ENCODE measurements around the gene MYL7. TPM values are rescaled to one million over a fixed set of nuclear protein-coding genes. Genes with fewer than 3 reads are reported as not detected.

MYL7 gene
- total RNA-seq, 1 donor from 2014 or later: not detected

DNA sequence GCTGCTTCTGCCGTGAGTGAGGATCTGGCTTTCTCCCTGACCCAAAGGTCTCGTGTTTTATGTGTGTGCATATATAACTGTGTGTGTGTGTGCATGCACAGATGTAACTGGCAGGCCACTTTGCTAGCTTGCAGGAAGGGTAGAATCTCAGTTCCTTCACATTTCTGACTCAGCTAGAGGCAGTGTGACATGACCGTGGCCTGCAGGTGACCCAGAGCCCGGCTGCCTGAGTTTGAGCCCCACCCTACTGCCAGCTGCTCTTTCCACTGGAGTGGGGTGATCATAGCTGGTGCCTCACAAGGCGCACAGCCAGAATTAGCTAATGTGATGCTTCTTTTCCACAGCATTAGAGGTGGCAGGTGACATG lies 9.3 kb upstream of the MYL7 start:
- no peak for DNase-seq (ENCODE audit: low spot score)

DNA sequence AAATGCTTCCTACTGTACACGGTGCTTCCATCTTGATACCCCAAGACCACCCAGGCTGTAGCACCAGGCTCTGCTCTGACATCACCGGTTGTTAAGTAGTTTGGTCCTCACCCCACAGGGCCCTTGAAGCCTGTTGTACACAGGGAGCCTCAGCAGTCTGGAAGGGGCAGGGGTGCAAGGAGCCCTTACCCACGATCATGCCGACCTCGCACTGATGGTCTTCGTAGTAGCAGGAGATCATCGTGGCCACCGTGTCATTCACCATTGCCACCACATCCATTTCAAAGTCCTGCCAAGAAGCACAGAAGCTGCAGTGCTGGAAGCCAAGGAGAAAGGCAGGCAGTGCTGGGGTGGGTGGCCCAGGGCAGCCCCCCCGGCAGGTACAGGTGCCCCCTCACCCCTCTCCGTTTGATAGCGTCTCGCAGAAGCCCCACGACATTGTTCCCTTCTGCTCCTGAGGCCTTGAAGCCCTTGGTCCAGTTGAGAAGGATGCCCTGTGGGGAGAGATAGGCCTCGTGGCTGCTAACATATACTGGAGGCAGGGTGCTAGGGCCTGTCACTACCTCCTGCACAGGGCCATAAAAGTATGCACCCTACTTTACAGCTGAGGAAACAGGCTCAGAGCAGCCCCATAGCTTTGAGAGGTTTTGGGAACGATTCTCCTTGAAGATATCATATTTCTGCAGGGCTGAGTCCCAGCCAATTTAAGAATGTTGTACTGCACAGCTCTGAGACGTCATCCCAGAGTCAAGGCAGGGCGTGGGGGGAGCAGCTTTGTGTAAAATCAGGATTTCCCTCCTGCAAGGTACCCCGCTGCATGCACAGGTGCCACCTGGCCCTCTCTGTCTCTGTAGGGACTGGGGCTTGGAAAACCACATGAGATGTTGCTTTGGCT lies 8.7 kb upstream of the MYL7 start:
- no peak for DNase-seq (ENCODE audit: low spot score)

DNA sequence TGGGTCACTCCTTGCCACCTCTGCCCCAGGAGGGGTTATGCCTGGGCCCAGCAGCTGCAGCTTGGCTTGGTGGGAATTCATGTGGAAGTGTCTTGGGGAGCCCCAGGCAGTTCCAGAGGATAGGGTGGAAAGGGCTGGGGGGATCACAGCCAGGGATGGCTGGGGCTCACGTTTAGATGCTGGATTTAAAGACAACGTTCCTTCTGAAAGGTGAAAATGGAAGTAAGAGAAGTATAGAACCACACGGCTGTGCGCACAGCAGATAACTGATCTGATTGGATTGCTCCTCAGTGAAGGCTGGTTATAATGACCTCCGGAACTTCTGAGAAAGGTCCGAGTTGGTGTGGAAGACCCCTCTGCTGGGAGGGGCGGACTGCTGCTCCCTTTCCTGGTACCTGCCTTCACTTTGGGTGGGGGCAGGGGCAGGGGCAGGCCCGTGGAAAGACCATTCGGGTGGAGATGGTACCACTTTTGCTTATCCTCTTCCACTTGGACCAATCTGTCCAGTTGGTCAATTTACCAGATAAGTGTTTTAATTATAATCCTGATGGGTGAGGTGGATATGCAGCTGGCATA lies 7.9 kb upstream of the MYL7 start:
- no peak for DNase-seq (ENCODE audit: low spot score)

DNA sequence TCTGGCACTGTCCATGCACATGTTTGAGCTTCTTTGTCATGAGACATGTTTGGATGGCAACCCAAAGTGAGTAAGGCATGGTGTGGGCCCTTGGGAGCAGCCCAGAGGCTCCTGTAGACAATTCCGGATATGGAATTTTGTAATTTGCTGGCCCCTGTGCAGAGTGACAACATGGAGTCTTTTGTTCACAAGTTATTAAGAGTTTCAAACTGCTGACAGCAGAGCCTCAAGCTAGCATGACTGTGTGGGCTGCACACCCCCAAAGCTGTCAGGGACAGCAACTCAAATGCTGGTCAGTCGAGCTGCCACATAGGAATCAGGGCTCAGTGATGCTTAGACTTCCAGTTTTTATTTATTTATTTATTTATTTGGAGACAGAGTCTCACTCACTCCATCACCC lies 7.0 kb upstream of the MYL7 start:
- no peak for DNase-seq (ENCODE audit: low spot score)

DNA sequence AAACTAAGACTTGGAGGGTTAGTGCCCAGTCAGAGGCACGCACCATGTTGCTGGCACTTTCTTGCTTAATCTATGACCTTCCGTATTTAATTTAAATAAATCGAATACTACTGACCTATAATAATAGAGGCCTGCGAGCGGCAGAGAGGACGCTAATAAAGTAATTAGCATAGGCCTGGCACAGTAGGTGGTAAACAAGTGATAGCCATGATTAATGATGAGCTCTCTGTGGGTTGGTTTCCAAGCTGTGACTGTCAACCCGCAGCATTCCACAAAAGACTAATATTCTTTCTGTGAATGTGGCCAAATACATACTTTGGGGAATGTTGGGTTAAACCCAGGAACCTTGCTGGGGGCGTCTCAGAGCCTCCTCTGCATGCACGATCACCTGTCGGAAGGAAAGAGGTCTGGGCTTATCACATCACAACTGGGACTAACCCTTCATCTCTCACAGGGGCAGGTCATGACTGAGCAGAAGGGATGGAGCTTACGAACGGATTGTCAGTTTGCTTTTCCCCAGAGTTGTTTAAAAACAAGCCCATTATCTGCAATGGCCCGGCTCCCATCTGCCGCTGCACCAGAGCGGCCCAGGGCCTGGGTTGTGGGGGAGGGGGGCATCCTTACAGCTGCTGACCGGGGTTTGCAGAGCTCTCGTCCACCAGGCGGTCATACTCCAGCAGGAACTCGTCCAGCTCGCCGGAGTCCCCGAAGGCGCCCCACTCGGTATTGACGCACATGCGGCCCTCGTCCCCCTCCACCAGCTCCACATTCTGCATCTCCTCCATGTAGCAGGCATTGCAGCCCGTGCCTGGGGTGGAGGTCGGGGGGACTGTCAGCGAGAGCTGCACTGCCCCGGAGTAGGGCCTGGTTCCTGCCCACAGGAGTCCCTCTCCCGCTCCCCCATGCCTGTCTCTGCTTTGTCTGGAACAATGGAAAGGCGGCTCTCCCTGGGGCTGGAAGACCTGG lies 6.2 kb upstream of the MYL7 start:
- DNase-seq (ENCODE audit: low spot score): no peak

DNA sequence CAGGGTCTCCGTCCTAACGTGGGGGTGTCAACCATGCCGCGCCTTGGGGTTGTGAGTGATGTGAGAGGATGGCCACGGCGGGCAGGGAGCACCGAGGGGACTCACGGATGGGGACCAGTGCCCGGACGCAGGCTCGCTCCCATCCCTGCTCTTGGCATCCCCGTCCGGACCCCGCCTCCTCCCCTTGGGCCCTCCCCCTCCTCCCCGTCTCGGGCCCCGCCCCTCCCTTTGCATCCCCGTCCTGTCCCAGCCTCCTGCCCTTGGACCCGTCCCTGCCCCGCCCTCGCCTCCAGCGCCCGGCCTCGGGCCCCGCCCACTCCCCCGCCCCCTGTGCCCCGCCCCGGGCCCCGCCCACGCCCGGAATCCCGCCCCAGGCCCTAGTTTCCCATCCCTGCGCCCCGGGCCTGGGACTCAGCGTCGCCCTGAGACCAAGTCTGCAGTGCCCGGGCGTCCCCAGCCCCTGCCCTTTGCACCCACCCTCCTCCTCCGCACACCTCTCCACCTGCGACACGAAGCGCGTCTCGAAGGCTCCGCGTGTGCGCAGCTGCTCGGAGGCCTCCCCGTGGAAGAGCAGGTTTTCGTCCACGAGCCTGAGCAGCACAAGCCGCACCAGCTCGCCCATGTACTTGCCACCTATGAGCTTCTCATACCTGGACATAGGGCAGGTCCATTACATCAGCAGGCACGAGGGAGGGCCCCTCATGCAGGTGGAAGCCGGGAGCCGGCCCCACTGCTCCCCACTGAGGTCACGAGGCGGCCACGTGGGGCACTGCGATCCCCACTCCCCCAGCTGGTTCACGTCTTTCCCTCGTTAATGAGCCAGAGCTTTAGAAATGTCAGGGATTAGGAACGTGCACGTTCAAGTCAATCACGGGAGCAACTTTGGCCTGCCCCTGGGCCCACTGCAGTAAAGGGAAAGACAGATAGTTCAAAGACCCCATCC lies 5.1 kb upstream of the MYL7 start:
- peak; percentile 79 for DNase-seq (ENCODE audit: low spot score)

DNA sequence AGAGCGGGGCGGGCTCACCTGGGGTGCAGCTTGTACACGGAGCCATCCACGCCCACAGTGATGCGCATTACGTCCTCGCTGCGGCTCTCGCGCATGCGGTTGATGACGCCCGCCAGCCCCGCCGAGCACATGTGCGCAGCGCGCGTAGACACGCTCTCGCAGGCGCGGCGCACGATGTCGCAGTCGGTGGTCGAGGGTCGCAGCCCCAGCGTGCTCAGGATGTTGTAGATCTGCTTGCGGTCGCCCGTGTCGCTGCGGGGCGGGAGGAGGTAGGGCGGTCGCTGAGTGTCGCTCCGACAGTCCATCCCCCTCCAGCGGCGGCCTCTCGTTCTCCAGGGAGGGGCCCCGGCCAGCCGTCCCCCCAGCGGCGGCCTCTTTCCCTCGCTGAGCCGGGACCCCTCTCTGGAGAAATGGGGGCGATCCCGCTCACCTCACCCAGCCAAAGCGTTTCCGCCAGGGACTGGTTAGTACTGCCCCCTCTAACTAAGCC lies 4.4 kb upstream of the MYL7 start:
- no peak for DNase-seq (ENCODE audit: low spot score)

DNA sequence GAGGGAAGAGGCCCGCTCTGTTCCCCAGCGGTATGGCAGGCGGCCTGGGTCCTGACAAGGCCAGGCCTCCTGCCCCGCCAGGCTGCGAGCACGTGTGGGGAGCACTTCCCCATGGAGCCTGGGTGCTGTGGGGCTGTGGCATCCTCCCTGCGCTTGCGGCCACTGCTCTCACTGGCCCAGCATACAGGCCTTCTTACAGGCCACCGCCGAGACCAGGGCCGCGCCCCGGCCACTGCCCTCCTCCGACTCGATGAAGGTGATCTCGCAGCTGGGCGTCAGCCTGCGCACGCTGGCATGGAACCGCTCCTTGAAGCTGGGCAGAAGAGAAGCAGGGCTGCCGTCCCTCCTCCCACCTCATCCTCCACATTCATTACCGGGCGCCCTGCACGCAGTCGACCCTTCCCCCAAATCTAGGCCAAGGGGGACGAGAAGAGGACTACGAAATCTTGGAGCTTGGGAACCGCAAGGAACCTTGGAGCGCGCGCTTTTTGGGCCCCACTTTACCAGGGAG lies 3.9 kb upstream of the MYL7 start:
- DNase-seq (ENCODE audit: low spot score): no peak

DNA sequence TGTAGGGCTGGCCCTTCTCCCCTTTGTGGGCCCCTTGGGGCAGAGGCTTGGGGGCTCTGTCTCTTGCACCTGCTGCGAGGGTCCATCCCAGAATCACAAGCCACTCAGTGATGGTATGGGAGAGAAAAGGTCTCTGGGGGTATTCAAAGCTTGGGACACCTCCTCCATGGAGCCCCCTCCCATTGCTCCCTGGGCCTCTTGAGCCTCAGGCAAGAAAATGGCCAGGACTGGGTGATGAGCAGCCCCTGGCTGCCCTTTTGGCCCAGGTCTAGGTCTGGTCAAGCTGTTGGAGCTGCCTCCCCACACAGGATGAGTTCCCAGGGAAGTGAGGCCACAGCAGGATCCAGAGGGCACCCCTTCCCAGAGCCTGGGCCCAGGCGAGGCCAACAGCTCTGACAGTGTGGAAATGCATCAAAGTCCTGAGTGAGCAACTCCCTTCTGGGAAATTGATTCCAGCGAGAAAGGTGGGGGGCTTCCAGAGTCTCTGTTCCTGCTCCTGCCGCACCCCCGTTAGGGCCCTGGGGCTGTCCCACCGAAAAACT lies 3.4 kb upstream of the MYL7 start:
- DNase-seq (ENCODE audit: low spot score): no peak

DNA sequence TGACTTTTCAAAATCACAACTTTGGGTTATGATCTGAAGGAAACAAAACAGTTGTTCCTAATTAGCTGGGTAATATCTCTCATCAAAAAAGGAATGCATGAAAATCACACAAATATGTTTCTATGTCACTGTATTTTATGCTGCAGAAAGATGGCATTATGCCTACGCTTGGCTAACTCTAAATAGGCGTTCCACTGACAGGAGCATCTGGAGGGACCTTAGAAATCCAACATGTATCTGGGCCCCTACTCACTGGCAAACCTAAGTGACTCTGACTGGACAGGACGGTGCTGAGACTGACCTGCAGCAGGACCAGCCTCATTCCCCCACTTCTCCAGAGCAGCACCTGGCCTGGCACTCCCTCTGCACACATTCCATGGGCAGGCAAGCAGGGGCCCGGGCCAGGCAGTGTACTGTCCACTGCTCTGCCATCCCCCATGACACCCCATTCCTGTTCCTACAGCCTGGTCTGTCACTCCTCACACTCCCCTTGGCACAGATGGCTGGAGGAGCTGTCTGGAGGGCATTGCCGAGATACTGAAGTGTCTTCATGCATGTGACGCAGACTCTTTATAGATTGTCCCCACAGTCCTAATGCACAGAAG lies 2.6 kb upstream of the MYL7 start:
- DNase-seq (ENCODE audit: low spot score): no peak

DNA sequence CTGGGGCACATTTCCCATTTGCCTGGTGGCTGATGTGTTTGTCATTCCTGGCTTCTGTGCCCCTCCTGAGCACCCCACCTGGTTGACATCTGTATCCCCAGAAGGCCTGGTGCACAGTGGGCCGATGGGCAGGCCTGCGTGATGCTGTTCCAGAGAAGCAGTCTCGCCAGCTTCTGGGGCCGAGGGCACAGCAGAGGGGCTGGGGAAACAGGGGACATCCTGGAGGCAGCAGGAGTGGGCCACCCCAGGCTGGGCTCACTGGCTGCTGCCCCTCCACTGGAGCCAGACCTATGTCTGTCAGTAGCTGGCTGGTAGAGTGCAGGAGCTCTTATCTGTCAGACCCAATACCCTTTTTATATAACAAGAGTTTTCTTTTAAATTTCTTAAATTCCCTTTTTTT lies 896 bp upstream of the MYL7 start:
- no peak for DNase-seq (ENCODE audit: low spot score)

DNA sequence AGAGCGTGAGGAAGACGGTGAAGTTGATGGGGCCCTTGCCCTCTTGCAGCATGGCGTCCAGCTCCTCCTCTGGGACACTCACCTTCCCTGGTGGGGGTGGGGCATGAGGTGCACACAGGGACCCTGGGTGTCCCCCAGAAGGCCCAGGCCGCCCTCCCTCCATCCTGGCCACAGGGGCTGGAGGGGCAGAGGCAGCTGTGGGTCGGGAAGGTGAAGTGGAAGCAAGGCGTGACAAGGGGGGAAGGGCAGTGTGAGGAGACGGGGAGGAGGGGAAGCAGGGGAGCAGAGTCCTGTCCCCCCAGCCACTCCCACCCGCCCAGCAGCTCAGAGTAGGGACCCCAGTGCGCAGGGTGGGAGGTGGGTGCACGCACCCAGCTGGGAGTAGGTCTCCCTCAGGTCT lies 791 bp downstream of the MYL7 start:
- DNase-seq (ENCODE audit: low spot score): no peak

DNA sequence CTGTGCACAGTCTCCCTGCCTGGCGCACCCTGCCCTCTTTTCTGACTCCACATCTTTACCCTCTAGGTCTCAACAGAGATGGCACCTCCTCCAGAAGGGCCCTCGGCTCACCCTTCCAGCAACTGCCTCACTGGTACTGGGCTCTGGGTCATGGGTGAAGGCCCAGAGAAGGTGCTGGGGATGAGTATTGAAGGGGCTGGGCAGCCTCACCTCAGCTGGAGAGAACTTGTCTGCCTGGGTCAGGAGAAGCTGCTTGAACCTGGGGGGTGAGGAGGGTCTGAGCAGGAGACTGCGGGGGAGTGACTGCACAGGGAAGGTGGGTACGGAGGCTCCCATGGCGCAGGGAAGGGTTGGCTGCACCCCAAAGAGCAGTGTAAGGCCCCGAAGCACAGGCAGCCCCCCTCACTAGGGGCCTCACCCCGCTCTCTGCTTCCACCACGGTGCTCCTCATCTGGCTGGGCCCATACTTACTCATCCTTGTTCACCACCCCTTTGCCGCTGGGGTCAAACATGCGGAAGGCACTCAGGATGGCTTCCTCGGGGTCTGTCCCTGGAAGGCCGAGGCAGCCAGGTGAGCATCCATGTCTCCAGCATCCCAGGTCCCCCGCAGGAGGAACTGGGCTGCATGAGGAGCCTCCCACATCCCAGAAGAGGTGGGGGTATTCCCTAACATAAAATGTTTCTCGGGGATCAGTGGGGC lies 1.7 kb downstream of the MYL7 start:
- no peak for DNase-seq (ENCODE audit: low spot score)

DNA sequence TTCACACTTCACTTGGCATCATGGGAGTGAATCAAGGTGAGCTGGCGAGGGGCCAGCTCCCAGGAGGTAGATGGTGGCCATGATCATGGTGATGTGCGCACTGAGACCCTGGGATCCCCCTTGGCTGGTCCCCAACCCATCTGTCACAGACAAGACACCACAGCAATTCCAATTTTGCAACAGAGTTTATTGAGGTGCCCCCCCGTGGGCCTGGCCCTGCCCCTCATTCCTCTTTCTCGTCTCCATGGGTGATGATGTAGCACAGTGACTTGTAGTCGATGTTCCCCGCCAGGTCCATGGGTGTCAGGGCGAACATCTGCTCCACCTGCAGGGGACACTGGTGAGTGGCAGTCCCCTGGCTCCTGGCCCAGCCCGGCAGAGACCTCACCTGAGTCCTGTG lies 2.4 kb downstream of the MYL7 start:
- DNase-seq (ENCODE audit: low spot score): no peak

DNA sequence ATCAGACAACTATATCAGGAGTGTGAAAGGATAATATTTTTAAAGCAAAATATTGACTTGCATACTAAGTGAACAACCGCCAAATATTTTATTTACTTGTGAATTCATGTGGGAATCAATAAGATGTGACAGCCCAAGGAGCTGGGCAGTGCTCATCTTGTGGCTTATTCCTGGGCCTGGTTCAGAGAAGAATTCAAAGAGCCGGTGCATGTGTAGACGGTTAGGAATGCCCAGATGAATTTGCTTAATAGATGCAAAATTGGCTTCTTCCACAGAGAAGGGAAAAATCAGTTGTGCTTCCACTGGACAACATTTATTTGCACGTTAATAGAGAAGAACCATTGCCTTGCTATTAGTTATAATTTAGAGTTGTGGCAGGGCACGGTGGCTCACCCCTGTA lies 4.4 kb downstream of the MYL7 start:
- DNase-seq (ENCODE audit: low spot score): no peak

DNA sequence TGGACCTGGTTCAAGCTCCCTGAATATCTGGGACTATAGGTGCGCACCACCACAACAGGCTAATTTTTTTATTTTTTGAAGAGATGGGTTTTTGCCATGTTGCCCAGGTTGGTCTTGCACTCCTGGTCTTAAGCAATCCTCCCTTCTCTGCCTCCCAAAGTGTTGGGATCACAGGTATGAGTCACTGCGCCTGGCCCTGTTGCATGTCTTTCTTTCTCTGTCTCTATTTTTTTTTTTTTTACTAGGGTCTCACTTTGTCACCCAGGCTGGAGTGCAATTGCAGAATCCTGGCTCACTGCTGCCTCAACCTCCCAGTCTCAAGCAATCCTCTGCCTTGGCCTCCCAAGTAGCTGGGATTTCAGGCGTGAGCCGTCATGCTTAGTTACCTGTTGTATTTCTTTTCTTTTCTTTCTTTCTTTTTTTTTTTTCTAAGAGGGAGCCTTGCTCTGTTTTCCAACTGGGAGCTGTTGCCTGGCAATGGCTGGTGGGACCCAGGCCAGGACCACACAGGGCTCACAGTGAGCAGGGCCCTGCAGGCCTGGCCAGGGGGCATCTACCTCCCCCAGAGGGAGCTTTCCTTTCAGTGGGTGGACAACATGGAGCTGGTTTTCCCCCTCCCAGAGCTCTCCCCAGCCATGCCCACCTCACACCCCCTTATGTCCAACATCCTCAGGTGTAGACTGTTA lies 6.0 kb downstream of the MYL7 start:
- DNase-seq (ENCODE audit: low spot score): no peak

DNA sequence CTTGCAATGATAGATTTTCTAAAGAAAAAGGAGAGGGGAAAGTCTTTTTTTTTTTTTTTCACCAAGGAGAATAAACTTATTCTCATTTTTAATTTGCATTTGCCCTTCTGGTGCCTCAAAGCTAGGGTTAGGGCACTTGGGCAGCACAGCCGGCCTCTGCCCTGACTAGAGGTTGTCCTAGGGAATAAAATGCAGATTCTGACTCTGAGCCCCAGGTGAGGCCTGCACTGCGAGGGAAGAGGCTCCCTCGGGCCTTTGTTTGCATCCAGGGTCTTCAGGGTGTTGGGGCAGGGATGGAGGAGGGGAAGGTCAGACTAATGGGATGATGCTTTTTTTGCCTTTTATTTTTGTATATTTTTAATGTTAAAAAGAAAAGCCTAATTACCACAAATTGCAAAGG lies 7.8 kb downstream of the MYL7 start:
- no peak for DNase-seq (ENCODE audit: low spot score)

DNA sequence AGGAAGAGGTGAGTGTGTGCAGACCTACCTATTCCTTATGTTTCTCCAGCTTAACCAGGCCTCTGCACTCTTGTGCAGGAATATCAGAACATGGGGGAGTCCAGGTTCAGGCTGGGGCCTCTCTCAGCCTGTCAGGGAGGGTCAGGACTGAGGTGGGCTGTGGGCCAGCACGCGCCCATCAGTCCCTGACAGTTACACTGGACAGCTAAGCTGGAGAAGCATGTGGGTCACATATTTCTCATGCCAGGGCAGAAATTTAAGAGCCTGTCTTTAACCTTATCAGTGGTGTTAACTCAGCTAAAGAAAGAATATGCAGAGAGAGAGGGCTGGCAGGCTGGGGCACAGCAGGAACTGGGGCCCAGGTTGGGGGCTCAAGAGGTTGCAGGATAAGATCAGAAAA lies 9.1 kb downstream of the MYL7 start:
- DNase-seq (ENCODE audit: low spot score): no peak

All from mucosa of gallbladder (tissue), 1 donor.